ENCODE data around the gene DBX2. TPM values are rescaled to one million over a fixed set of nuclear protein-coding genes. Genes with fewer than 3 reads are reported as not detected.
"Not testable (repeated sequence)": the region's sequence is repeated elsewhere in the genome, so short reads cannot be mapped to it uniquely, and the experiment has no call there.

Gene DBX2
- not detected for total RNA-seq
- long read RNA-seq, donor 1, result 0 reads
- long read RNA-seq, donor 2, result 0 reads

GRCh38 chr12:45050751-45051571, at the start of gene DBX2:
TSS of gene DBX2 (minus strand) at chr12:45051099. CDS start at chr12:45050927, 172 bp downstream.
- H3K9me3 ChIP-seq, result no peaks in the 10 kb centered on the region

GRCh38 chr12:45098766-45099165, 47.9 kb upstream of the DBX2 start:
- no peak overlapping the region for H3K4me3 ChIP-seq
- ATAC-seq (no peak), DNase-seq (no peak)
- TF ChIP-seq CTCF (IDR thresholded peaks at IDR 0.05), result no peak
- intact Hi-C loops (cut with DNase I, micrococcal nuclease), result no loop called here
- H3K9me3 ChIP-seq, result no peaks in the 10 kb centered on the region
- H3K36me3 ChIP-seq (ENCODE audit: low read depth), result no peaks in the 10 kb centered on the region
- H3K4me1 ChIP-seq (ENCODE audit: low read depth), result no peaks in the 10 kb centered on the region

More at GRCh38 chr12:45050751-45051571, at the start of gene DBX2:
- Histone ChIP-seq H3K4me3 (no peak within 1 kb of the TSS), H3K4me1 (ENCODE audit: low read depth) (no peaks in the 10 kb centered on the region), H3K36me3 (ENCODE audit: low read depth) (no peaks in the 10 kb centered on the region)
- TF ChIP-seq CTCF (IDR thresholded peaks at IDR 0.05), result no peak
- intact Hi-C loops (cut with DNase I, micrococcal nuclease), result no loop called here
- DNase-seq, result no peak
- peak; percentile 29 for ATAC-seq

DNA sequence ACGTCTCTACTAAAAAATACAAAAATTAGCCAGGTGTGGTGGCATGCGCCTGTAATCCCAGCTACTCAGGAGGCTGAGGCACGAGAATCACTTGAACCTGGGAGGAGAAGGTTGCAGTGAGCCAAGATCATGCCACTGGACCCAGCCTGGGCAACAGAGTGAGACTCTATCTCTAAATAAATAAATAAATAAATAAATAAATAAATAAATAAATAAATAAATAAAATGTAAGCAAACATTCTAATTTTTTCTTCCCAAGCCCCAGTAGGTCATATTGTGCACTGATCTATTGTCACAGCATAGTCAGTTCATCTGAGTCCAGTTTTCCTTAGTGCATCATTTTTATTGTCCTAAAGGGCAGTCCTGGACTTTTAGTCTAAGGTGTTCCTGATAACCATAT, 44.5 kb upstream of the DBX2 start:
- not testable (repeated sequence) for H3K36me3 ChIP-seq (ENCODE audit: low read depth)

DNA sequence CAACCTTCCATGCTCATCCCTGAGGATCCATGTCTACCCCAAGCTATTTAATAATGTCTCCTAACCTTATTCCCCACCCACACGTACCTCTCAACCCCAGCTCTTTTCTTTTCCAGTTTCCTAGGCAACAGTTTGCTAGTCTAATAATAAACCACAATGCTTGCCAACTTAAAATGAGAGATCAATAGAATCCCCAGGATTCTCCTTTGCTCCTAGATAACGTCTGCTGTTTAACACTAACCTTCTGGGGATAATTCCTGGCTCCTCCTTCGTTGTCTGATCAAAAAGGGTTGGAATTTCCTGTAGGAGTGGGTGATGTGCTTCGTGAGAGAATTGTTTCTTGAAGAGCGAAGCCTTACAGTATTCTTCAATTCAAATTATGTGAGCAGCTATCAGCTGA, 42.2 kb upstream of the DBX2 start:
- no peaks in the 10 kb centered on the region for H3K9me3 ChIP-seq
- no peak overlapping the region for H3K4me3 ChIP-seq
- no peak for ATAC-seq
- DNase-seq, result no peak
- H3K4me1 ChIP-seq (ENCODE audit: low read depth), result no peaks in the 10 kb centered on the region
- intact Hi-C loops (cut with DNase I, micrococcal nuclease), result no loop called here
- no peak for TF ChIP-seq CTCF (IDR thresholded peaks at IDR 0.05)
- no peaks in the 10 kb centered on the region for H3K36me3 ChIP-seq (ENCODE audit: low read depth)

More for the DNA sequence above, 44.5 kb upstream of the DBX2 start:
- intact Hi-C loops (cut with DNase I, micrococcal nuclease); ATAC-seq; H3K9me3 ChIP-seq; H3K4me3 ChIP-seq; DNase-seq; H3K4me1 ChIP-seq (ENCODE audit: low read depth): not testable (repeated sequence)

DNA sequence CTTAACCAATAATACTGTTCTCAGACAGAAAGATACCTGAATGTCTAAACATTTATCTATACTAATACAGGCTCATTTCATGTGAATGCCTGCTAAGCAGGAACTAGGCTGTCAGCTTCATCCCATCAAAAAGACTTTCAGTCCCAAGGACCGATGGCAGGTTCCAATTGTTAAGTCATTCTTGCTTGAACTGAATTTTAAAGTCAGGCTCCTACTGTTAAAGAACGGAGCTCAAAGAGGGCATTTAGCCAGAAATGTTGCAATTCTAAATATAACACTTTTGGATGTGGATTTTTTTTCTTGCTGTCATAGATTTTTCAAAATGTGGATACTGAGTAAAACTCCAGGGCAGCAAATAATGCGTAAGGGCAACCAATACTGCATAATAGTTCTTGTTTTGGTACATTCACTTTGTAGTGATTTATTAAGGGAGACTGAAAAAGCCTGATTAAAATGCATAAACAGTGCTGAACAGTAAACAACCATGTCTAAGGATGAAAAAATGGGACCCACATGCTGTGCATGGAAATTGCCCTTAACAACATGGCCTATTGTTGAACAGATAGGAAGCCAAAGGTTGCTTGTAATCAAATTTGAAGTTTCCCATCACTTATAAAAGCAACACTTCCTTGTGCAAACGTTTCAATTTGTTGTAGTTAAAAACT, 38.6 kb upstream of the DBX2 start:
- Histone ChIP-seq H3K4me1 (ENCODE audit: low read depth) (no peaks in the 10 kb centered on the region), H3K4me3 (no peak overlapping the region), H3K9me3 (peaks cover 4% of the 10 kb centered on the region), H3K36me3 (ENCODE audit: low read depth) (no peaks in the 10 kb centered on the region)
- no peak for TF ChIP-seq CTCF (IDR thresholded peaks at IDR 0.05)
- intact Hi-C loops (cut with DNase I, micrococcal nuclease), result no loop called here
- ATAC-seq (no peak), DNase-seq (no peak)

GRCh38 chr12:45088608-45089007, 37.7 kb upstream of the DBX2 start:
- no peak for ATAC-seq
- H3K4me3 ChIP-seq, result no peak overlapping the region
- no peaks in the 10 kb centered on the region for H3K4me1 ChIP-seq (ENCODE audit: low read depth)
- no peak for TF ChIP-seq CTCF (IDR thresholded peaks at IDR 0.05)
- no peak for DNase-seq
- peaks cover 4% of the 10 kb centered on the region for H3K9me3 ChIP-seq
- intact Hi-C loops (cut with DNase I, micrococcal nuclease), result no loop called here
- no peaks in the 10 kb centered on the region for H3K36me3 ChIP-seq (ENCODE audit: low read depth)

DNA sequence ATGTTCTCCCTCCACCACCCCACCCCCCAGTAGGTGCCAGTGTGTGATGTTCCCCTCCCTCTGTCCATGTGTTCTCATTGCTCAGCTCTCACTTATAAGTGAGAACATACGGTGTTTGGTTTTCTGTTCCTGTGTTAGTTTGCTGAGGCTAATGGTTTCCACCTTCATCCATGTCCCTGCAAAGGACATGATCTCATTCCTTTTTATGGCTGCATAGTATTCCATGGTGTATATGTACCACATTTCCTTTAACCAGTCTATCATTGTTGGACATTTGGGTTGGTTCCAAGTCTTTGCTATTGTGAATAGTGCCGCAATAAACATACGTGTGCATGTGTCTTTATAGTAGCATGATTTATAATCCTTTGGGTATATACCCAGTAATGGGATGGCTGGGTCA, 33.3 kb upstream of the DBX2 start:
- ATAC-seq; intact Hi-C loops (cut with DNase I, micrococcal nuclease); H3K36me3 ChIP-seq (ENCODE audit: low read depth); H3K9me3 ChIP-seq; DNase-seq; H3K4me3 ChIP-seq; H3K4me1 ChIP-seq (ENCODE audit: low read depth): not testable (repeated sequence)
